MM.1S (cell line): ENCODE measurements around the gene CA5A.
"Not testable (repeated sequence)": the region's sequence is repeated elsewhere in the genome, so short reads cannot be mapped to it uniquely, and the experiment has no call there.

Experiments used
- DNase-seq: peaks from one replicate; pipeline ENCODE4 v3.0.0-alpha.2; 2015
- H2AFZ ChIP-seq: fragments of 300-600 bp; sonication (generic); 2 replicates; pipeline ENCODE4 v1.6.0; 2016; ENCODE audit warnings: antibody characterized with exemption, low read length
- H3F3A ChIP-seq: fragments of 300-600 bp; sonication (generic); 2 replicates; pipeline ENCODE4 v1.6.1; 2016; ENCODE audit warnings: mild to moderate bottlenecking, antibody characterized with exemption, low read length, moderate library complexity, mixed read lengths; ENCODE audit not compliant: insufficient read depth
- H3K27ac ChIP-seq: fragments of 300-600 bp; sonication (generic); 2 replicates; pipeline ENCODE4 v1.5.1; 2016; ENCODE audit warnings: mild to moderate bottlenecking, low read length
- H3K27me3 ChIP-seq: fragments of 300-600 bp; sonication (generic); replicated peaks from 2 replicates; pipeline ENCODE4 v1.6.0; 2016; ENCODE audit warnings: low read length; ENCODE audit not compliant: insufficient read depth
- H3K36me3 ChIP-seq: fragments of 300-600 bp; sonication (generic); replicated peaks from 2 replicates; pipeline ENCODE4 v1.6.1; 2016; ENCODE audit warnings: mild to moderate bottlenecking, low read length, mixed read lengths; ENCODE audit not compliant: insufficient read depth
- H3K4me1 ChIP-seq: fragments of 300-600 bp; sonication (generic); 2 replicates; pipeline ENCODE4 v1.6.1; 2016; ENCODE audit warnings: low read length, mixed read lengths
- H3K4me2 ChIP-seq: fragments of 300-600 bp; sonication (generic); 2 replicates; pipeline ENCODE4 v1.6.0; 2016; ENCODE audit warnings: low read depth, low read length
- H3K4me3 ChIP-seq: fragments of 300-600 bp; sonication (generic); 2 replicates; pipeline ENCODE4 v1.5.1; 2016; ENCODE audit warnings: low read length, mixed read lengths
- H3K79me2 ChIP-seq: fragments of 300-600 bp; sonication (generic); 2 replicates; pipeline ENCODE4 v1.6.1; 2016; ENCODE audit warnings: mixed run types, low read length, mixed read lengths
- H3K9ac ChIP-seq: fragments of 300-600 bp; sonication (generic); 2 replicates; pipeline ENCODE4 v1.6.1; 2016; ENCODE audit warnings: low read length, mixed read lengths
- H3K9me2 ChIP-seq: fragments of 300-600 bp; sonication (generic); replicated peaks from 2 replicates; pipeline ENCODE4 v1.6.1; 2016; ENCODE audit warnings: mild to moderate bottlenecking, low read length, mixed read lengths; ENCODE audit not compliant: insufficient read depth
- H3K9me3 ChIP-seq: fragments of 300-600 bp; sonication (generic); replicated peaks from 2 replicates; pipeline ENCODE4 v1.6.1; 2016; ENCODE audit warnings: mild to moderate bottlenecking, low read length, mixed read lengths; ENCODE audit not compliant: insufficient read depth
- H4K20me1 ChIP-seq: fragments of 300-600 bp; sonication (generic); 2 replicates; pipeline ENCODE4 v1.6.1; 2016; ENCODE audit warnings: mild to moderate bottlenecking, low read length, moderate library complexity, mixed read lengths; ENCODE audit not compliant: insufficient read depth
- EZH2 ChIP-seq: fragments of 300-600 bp; sonication (generic); optimal IDR thresholded peaks from 2 replicates; pipeline ENCODE3; 2017; ENCODE audit warnings: low read depth, mild to moderate bottlenecking, antibody characterized with exemption, low read length, mixed read lengths
- EZH2phosphoT487 ChIP-seq: fragments of 300-600 bp; sonication (generic); IDR thresholded peaks from 2 replicates; pipeline ENCODE4 v1.6.1; 2018; ENCODE audit warnings: antibody characterized with exemption, low read length
- TF ChIP-seq, protein P1 (sequence below): fragments of 300-600 bp; sonication (generic); IDR thresholded peaks from 2 replicates; pipeline ENCODE4 v1.5.1; 2016; ENCODE audit warnings: antibody characterized with exemption, low read length, mixed read lengths

Gene CA5A

GRCh38 chr16:87914812-87915211, 21.5 kb downstream of the CA5A start:
- H3K27me3 ChIP-seq, result no peaks in the 10 kb centered on the region
- H3F3A ChIP-seq, result no peaks in the 10 kb centered on the region
- H3K9me3 ChIP-seq, result no peaks in the 10 kb centered on the region
- TF ChIP-seq, protein P1, sequence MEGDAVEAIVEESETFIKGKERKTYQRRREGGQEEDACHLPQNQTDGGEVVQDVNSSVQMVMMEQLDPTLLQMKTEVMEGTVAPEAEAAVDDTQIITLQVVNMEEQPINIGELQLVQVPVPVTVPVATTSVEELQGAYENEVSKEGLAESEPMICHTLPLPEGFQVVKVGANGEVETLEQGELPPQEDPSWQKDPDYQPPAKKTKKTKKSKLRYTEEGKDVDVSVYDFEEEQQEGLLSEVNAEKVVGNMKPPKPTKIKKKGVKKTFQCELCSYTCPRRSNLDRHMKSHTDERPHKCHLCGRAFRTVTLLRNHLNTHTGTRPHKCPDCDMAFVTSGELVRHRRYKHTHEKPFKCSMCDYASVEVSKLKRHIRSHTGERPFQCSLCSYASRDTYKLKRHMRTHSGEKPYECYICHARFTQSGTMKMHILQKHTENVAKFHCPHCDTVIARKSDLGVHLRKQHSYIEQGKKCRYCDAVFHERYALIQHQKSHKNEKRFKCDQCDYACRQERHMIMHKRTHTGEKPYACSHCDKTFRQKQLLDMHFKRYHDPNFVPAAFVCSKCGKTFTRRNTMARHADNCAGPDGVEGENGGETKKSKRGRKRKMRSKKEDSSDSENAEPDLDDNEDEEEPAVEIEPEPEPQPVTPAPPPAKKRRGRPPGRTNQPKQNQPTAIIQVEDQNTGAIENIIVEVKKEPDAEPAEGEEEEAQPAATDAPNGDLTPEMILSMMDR, result no peak
- TF ChIP-seq EZH2, result no peak
- TF ChIP-seq EZH2phosphoT487, result no peak
- no peaks in the 10 kb centered on the region for H3K9me2 ChIP-seq
- no peak overlapping the region for H3K27ac ChIP-seq
- no peak overlapping the region for H3K9ac ChIP-seq
- H3K79me2 ChIP-seq, result no peaks in the 10 kb centered on the region
- H3K36me3 ChIP-seq, result no peaks in the 10 kb centered on the region
- H3K4me3 ChIP-seq, result no peak overlapping the region
- no peak for DNase-seq
- H3K4me2 ChIP-seq, result no peak overlapping the region
- no peaks in the 10 kb centered on the region for H3K4me1 ChIP-seq
- no peak overlapping the region for H2AFZ ChIP-seq
- no peaks in the 10 kb centered on the region for H4K20me1 ChIP-seq

GRCh38 chr16:87914021-87914725, 22.2 kb downstream of the CA5A start:
- not testable (repeated sequence) for H3F3A ChIP-seq

DNA sequence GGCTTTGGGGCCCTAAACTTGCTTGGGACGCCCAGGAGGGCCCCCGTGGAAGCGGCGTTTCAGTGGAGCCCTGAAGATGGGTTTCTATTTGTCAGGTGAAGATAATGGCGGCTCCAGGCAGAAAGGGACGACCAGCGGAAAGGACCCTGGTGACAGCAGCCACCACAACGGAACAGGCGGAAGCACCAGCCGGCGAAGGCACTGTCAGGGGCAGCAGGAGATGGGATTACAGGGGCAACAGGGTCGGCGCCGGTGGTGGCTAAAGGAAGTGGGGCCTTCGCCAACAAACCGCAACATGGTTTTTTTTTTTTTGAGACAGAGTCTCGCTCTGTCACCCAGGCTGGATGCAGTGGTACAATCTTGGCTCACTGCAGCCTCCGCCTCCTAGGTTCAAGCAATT, 23.6 kb downstream of the CA5A start:
- H3K79me2 ChIP-seq, H3K27ac ChIP-seq, H2AFZ ChIP-seq, H3K4me1 ChIP-seq, DNase-seq, H4K20me1 ChIP-seq, H3K9me2 ChIP-seq, H3K36me3 ChIP-seq, H3K9ac ChIP-seq, H3K27me3 ChIP-seq, H3F3A ChIP-seq, H3K4me3 ChIP-seq, H3K9me3 ChIP-seq, H3K4me2 ChIP-seq: not testable (repeated sequence)

More at GRCh38 chr16:87914021-87914725, 22.2 kb downstream of the CA5A start:
- not testable (repeated sequence) for H3K4me3 ChIP-seq, H3K4me2 ChIP-seq, H3K4me1 ChIP-seq, H3K36me3 ChIP-seq, H3K79me2 ChIP-seq, H4K20me1 ChIP-seq, H3K27ac ChIP-seq, DNase-seq, H3K9me3 ChIP-seq, H3K27me3 ChIP-seq, H2AFZ ChIP-seq, H3K9ac ChIP-seq, H3K9me2 ChIP-seq

DNA sequence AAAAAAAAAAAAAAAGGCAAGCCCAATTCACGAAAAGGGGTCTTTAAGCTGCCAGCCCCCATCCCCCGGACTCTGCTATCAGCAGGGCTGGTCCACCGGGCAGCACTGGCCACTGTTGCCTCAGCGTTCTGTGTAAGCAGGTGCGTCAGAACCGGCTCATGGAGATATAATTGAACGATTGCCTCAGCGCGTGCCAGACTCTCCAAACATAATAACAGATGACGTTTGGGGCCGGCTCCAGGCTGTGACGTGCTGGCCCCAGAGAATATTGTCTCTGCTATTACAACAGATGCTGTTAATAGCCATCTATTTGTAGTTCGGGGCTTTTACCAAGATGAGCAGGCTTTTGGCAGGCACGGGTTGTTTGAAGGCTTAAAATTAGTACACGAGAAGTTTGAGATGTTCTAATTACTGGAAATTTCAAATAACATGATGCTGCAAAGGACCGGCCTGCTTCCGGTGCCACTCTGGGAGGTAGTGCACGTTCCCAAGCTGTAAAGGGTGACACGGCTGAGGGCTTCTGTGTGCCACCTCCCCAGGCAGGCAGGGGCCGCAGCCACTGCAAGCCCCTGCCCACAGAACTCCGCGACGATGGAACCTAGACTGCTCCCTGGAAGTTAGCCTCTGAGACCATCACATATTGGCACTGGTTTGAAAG, 25.1 kb downstream of the CA5A start:
- H3K79me2 ChIP-seq, H3K4me2 ChIP-seq, H3K9me2 ChIP-seq, H3K36me3 ChIP-seq, H3K27ac ChIP-seq, H3K27me3 ChIP-seq, H4K20me1 ChIP-seq, H2AFZ ChIP-seq, H3K4me1 ChIP-seq, DNase-seq, H3K9me3 ChIP-seq, H3K4me3 ChIP-seq, H3F3A ChIP-seq, H3K9ac ChIP-seq: not testable (repeated sequence)
